Heart left ventricle (tissue), 13 donors: ENCODE measurements around the gene SLC6A3.

Experiments
- POLR2A ChIP-seq, 2 donors: fragments of 450-650 bp; IDR thresholded peaks; one replicate each; pipeline ENCODE4 v1.6.1; 2017; ENCODE audit warnings: antibody characterized with exemption in 2 of 2, mild to moderate bottlenecking in 2 of 2, moderate library complexity in 2 of 2
- TF ChIP-seq, protein P1 (sequence below), 12 donors: fragments of 200-600 bp; sonication (generic) in 4 of 12; IDR thresholded peaks; one replicate each; pipeline versions ENCODE4 v1.5.0 to v1.8.0; 2018 to 2022; ENCODE audit warnings: antibody characterized with exemption in 12 of 12, mild to moderate bottlenecking in 5 of 12
- donor health status: ischemic (EF 13 %, LVEDD 7.1; RV severe dilation, severe dysfunction).
- donor health status: DM: no; HTN: yes; CAD: no.
- donor health status: DM: no; HTN: no; CAD: no.
- donor health status: ischemic (EF 25% LVEDD 6.9; RV normal size, moderate dysfunction).
- donor health status: ischemic (EF 25% LVEDD 5.7; RV mildly dilated, moderate dysfunction).
- donor health status: ischemic (EF 35%, LVEDD 5.7; RV mildly dilated, moderate dysfunction).
- donor health status: nonischemic (EF 11% LVEDD 7.7; RV severe dilation, severe dysfunction).
- donor health status: DM: yes; HTN: yes; CAD: no.
- donor health status: PGD.
- donor health status: ischemic (EF 29% LVEDD 5.4; RV normal size, mild dysfunction).
- donor health status: nonischemic (EF 23%, LVEDD 6.1; RV moderate dilation, normal function).

GRCh38 chr5:1416856-1417469 lies 28.3 kb downstream of the SLC6A3 start:
- no peak for TF ChIP-seq POLR2A (IDR thresholded peaks at IDR 0.05)
- TF ChIP-seq, protein P1, sequence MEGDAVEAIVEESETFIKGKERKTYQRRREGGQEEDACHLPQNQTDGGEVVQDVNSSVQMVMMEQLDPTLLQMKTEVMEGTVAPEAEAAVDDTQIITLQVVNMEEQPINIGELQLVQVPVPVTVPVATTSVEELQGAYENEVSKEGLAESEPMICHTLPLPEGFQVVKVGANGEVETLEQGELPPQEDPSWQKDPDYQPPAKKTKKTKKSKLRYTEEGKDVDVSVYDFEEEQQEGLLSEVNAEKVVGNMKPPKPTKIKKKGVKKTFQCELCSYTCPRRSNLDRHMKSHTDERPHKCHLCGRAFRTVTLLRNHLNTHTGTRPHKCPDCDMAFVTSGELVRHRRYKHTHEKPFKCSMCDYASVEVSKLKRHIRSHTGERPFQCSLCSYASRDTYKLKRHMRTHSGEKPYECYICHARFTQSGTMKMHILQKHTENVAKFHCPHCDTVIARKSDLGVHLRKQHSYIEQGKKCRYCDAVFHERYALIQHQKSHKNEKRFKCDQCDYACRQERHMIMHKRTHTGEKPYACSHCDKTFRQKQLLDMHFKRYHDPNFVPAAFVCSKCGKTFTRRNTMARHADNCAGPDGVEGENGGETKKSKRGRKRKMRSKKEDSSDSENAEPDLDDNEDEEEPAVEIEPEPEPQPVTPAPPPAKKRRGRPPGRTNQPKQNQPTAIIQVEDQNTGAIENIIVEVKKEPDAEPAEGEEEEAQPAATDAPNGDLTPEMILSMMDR (IDR thresholded peaks at IDR 0.05) = no peak
